ENCODE data around the gene PEMT.

DNA sequence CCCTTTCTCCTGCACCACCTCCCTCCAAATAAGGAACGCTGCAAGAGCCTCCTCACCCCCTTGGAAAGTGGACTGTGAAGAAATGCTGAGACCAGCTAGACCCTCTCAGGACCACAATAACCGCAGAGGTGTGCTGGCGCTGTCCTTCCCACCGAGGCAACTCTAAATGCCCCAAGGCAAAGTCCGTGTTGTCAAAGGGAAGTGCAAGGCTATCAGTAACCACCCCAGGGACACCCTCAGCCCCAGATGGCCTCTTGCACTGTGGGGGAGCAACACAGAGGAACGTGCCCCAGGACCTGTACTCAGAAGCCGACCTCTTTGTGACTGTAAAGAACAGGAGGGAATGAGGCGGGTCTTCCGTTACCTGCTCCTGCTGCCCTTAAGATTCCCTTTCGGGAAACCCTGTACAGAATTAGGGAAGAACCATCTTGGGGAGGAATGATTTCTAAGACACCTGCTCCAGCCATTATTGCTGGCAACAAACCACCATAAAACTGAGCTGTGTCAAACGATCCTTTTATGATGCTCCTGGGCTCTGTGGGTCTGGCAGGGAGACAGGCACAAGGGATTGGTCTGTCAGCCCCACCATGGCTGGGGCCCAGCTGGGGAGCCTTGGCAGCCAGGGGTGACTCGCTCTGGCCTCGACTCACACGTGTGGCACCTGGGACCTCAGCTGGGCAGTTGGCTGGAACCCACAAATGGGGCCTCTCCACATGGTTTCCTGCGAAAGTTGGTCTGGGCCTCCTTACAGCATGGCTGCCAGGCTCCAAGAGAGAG, 129.3 kb downstream of the PEMT start:
- TF ChIP-seq CTCF (IDR thresholded peaks at IDR 0.05; ENCODE audit: insufficient read depth, low read length, poor library complexity, severe bottlenecking) (no peak), EZH2phosphoT487 (conservative IDR thresholded peaks at IDR 0.05; ENCODE audit: low read length) (no peak)

Measured in SU-DHL-6 (cell line).